ENCODE data around the gene MYCBP.

Gene MYCBP

DNA sequence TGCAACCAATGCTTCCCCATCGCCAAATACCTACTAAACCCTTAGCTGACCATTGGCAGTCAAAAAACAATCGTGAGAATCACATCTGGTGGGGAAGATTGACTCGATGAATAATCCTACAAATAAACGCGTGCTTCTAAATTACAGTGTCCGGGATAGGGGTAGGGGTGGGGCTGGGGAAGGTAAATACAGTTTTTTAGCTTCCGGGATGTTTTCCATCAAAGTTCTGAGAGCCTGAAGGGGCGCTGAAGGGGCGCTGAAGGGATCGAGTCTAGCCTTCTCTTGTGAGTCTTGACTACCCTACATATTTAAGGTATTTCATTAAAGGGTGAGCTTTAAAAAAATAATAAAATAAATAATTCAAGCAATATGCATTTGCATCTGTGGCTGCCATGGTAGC, 54.1 kb downstream of the MYCBP start:
- DNase-seq, result no peak

- DNase-seq, result peak; percentile 36
Measured at GRCh38 chr1:38818175-38818976, 54.8 kb downstream of the MYCBP start.

DNA sequence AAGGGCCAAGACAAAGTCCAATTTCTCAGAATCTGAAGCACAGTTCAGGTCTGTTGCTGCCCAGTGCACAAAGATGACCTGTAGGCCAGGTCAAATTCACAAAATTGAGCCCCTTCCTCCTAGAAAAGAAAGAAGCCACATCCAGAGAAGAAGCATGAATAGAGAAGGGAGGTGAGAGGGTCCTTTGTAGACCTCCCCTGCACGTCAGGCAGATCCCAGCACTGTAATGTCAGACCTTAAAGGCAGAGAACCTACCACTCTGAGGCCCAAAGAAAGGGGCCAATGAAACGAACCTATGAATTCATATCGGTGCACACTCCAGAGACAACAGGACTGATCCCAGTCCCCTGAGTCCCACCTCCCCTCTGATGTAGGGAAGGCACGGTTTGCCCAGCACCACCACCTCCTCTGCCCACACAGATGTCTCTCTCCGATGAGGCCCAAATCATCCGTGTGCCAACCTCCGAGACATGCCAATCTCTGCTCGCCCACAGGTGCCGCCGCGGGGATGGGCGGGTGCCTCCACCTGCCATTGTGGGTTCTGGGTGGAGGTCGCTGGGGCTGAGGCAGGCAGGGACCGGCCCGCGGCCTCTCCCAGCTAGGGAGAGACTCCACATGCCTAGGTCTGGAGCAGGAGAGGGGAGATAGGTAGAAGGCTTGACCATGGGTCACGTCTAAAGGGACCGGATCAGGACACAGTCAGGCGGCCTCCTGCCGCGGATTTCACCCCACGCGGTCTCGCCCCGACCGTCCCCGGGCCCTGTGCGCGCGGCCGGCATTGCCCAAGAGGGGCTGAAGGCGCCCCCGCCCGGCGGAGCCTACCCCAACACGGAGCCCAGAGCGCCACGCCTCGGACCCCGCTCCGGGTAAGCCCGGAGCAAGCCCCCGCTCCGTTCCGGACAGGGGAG, 55.6 kb downstream of the MYCBP start:
- DNase-seq, result no peak

DNA sequence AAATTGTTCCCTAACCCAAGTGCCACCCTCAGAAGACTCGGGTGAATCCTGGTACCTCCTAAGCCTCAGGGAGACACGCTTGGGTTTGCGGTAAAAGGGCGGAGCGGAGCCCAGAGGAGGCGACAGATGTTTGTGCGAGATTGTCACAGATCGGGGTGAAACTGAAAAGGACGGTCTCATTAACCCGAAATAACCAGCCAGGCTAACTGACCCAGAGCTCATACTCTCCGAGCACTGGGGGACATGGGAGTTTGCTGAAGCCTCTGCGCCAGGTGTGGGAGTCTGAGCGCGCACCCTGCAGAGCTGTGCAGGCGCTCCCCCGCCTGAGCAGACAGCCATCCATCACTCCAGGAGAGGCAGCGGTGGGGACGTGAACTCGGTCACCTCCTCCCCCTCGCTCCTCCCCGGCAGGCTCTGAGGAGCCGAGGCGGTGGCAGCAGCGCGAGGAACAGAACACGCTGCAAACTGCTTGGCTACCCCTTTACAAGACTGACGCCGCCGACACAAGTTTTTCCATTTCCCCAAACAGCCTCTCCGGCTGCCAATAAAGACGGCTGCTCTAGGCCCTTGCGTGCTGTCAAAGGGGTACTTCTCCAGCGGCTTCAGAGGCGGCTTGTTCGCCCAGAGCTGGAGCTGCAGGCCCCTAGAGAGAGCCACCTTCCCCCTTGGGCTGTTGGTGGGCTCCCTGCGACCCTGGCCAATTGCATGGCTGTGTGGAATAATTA, 57.1 kb downstream of the MYCBP start:
- DNase-seq, result no peak

DNA sequence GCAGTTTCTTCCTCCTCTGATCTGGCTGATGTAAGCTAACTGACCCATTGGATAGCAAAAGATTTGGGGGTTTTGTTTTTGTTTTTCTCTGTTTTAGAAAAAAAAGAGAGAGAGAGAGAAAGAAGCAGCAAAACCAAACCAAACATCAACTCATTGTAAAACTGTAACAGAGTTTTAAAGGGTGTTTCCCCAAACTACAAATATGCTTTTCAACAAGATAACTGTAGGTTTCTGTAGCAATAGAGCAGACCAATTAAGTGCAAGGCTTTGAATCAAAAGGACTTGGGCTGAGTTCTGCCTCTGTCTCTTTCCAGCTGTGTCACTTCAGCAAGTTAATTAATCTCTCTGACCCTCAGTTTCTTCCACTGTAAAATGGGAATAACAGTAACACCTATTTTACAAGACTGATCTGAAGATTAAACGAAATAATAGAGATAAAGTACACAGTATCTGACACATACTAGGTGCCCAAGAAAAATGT, 58.1 kb downstream of the MYCBP start:
- no peak for DNase-seq

DNA sequence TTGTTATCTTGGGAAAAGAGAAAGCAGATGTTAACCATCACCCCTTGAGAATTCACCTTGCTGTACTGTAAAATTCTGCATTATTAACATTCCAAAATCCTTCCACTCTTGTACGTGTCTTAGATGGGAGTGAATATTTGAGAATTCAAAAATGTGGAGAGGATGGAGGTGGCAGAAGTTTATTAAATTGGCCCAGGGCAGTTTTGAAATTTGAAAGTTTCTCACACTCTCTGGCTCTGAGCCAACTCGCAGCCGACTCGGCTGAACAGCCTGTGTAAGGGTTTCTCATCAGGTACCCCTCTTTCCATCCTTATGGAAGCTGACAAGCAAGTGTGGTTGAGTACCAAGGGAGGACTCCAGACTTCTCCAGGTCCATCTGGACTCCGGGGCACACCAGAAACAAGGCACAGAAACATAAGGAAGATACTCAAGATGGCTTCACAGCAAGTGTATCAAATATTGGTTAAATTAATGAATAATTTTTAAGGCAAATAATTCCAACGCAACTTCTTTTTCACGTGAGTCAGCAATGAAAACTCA, 58.6 kb downstream of the MYCBP start:
- DNase-seq, result no peak

- DNase-seq, result no peak
Measured at GRCh38 chr1:38812981-38813380, 60.2 kb downstream of the MYCBP start.

All from effector CD4-positive, alpha-beta T cell (primary cell).